GM12872 (cell line): ENCODE data around the gene ITPR1.

Source experiments
- CTCF ChIP-seq: IDR thresholded peaks from 3 replicates; pipeline ENCODE4 v1.5.1; 2011; ENCODE audit warnings: low read depth, mild to moderate bottlenecking, low read length, moderate library complexity; ENCODE audit not compliant: insufficient read depth

The ITPR1 gene

DNA sequence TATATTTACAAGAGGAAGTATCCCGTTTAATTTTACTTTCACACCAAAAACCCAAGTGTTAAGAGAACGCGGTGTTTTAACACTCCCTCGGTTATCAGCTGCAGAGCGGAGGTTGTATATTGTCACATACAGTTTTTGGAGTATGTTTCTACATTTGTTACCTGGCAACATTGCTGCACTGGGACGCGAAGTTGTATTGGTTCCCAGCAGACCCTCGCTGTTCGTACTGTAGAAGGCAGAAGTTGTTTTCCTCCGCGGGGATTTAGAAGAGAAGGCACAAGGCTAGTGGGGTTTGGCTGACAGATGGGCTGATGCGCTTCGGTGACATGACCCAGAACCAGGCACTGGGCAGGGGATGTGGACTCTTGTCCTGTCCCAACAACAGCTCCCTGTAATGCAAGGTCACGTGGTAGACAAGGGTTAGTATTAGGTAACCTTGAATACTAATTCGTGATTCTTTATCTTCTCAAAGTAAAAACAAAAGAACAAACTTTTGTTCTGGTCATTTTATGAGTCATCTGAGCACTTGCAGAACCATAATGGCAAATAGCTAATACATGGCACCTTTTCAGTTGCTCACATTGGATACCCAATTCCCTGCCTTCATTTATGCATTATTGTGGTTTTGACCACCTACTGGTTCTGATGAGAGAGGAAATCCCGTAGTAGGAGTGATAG is 255.7 kb downstream of the ITPR1 start:
- TF ChIP-seq CTCF = no peak

DNA sequence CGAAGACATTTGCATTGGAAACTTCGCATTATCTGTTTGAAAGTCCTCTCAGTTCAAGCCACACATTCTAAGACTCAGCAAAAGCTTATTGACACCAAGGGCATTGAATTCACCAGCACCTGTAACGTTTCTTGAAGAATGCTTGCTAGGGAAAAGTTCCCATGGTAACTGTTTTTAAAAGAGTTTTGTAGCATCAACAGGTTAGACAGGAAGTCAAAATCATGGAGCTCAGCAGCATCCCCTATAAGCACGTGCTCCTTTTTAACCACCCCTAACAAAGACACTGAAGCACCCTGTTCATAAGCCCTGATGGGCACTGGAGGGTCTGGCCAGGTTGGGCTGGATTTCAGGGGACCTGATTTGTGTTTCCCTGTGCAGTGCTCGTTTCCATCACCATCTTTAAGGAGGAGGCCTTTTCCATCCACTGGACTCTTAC is 256.4 kb downstream of the ITPR1 start:
- TF ChIP-seq CTCF = no peak

DNA sequence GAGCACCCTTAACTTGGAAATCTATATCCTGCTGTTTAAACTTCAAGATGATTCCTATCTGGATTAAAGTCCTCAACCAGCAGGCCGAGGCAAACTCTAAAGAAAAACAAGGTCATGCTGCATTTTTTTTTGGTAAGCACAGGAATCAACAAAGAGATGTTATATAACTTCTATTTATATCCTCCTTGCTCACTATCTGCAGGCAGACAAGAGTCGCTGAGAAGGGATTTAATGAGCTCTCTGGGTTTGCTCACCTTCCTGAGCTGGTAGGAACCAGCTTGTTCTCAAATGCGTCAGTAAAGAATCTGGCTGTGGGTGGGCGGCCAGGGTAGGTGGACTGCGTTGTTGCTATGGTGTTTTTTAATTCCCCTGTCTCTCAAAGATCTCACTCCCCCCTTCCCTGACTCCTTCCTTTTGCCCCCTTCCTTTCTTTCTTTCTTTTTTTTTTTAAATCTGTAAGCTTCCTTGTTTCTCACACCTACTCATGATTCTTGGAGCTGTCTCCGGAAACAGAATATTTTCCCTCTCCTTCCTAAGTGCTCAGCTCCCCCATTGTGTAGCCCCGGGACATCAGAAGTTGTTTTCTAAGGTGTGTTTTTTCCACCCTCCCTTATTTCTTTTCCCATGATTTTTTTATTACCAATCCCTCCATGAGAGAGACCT is 257.3 kb downstream of the ITPR1 start:
- TF ChIP-seq CTCF = no peak

GRCh38 chr3:4751029-4751501 is 257.9 kb downstream of the ITPR1 start:
- TF ChIP-seq CTCF = no peak

- no peak for TF ChIP-seq CTCF
Measured at GRCh38 chr3:4751502-4752101, 258.5 kb downstream of the ITPR1 start.

DNA sequence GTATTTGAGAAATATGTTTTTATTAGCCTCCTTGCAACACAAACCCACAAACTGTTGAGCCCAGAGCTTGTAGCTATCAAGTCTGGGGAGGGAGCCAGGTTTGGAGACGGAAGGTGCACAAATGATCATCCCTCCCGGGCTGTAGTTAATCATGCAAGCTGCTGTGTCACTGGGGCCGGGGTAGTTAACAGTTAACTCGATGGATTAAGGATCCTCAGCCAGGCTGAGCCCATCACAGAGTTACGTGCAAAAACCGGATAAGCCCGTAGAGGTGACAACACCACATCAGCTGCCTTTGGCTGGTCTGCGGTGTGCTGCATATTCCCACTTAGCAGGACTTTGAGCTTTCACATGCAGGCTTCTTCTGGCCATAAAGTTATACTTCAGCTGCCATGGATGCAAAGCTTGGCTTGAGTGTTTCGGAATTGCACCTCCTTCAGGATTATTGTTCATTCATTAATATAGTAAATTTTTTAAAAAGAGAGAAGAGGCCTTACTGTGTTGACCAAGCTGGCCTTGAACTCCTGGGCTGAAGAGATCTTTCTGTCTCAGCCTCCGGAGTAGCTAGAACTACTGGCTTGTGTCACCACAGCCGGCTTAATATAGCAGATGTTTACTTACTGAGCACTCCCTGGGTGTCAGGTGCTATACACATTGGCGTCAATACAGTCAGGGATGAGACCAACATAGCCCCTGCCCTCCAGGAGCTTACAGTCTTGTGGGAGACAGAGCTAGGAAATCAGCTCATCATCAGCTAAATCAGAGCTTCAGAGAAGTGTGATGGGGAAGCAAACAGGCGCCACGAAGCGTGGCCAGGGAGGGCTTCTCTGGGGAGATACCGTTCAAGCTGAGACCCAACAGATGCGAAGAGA is 259.3 kb downstream of the ITPR1 start:
- TF ChIP-seq CTCF = no peak
